HCT116 (cell line): ENCODE results near the gene RPRML. TPM values are rescaled to one million over a fixed set of nuclear protein-coding genes. Genes with fewer than 3 reads are reported as not detected.
"Not testable (repeated sequence)": the region's sequence is repeated elsewhere in the genome, so short reads cannot be mapped to it uniquely, and the experiment has no call there.

ENCODE experiments used
- ATAC-seq: fragments of 200-7000 bp; cut with Tn5 transposase; 2 replicates; pipeline ENCODE4 v1.9.1; 2020; ENCODE audit warnings: mild to moderate bottlenecking, moderate library complexity
- BruUV-seq: library from RNA; stranded (reverse); fragments of 400-500 nt; replicated peaks from 2 replicates; lab custom pipeline; 2021; lab: Mats Ljungman, UMichigan
- CTCF ChIA-PET: fragments of 300-600 bp; sonication (Branson Sonifier 250); formaldehyde crosslinking; loops from one replicate; lab custom pipeline; 2021; ENCODE audit warnings: antibody characterized with exemption; lab: Charles Lee
- POLR2A ChIA-PET: fragments of 300-600, 350-600 bp; sonication (Branson Sonifier 250); formaldehyde crosslinking; loops from one replicate; lab custom pipeline; 2021; ENCODE audit warnings: antibody characterized with exemption; lab: Charles Lee
- RAD21 ChIA-PET, 2 experiments: fragments of 300-600 bp; sonication (Branson Sonifier 250); formaldehyde crosslinking; loops; one replicate each; lab custom pipeline; 2023; ENCODE audit warnings: low total read pairs in 2 of 2; ENCODE audit not compliant: uncharacterized antibody in 2 of 2, unreplicated experiment in 2 of 2, low non-redundant PET in 1 of 2; lab: Charles Lee
- DNase-seq: peaks from one replicate; pipeline ENCODE4 v3.0.0-alpha.2; 2010; ENCODE audit warnings: low read depth, low spot score
- H2AFZ ChIP-seq: fragments of 200-600 bp; shearing (Covaris generic), sonication (generic); 2 replicates; pipeline ENCODE4 v1.6.1; 2017; ENCODE audit warnings: low read depth, mixed run types, mixed read lengths, antibody characterized with exemption, low read length; ENCODE audit not compliant: poor library complexity, severe bottlenecking
- H3K27ac ChIP-seq: 2 replicates; pipeline ENCODE4 v1.5.1; 2012; ENCODE audit warnings: low read depth, low read length
- H3K27me3 ChIP-seq: fragments of 200-600 bp; sonication (generic); 2 replicates; pipeline ENCODE4 v1.6.1; 2016; ENCODE audit warnings: mixed run types, low read length, mixed read lengths; ENCODE audit not compliant: insufficient read depth
- H3K36me3 ChIP-seq, 2 experiments: fragments of 200-500 bp in 1 of 2; fragments of 200-600 bp in 1 of 2; sonication (Bioruptor generic) in 1 of 2; sonication (generic) in 1 of 2; 2 replicates each; pipeline versions ENCODE4 v1.5.1 to v1.6.1; 2014 to 2016; ENCODE audit warnings: low read length in 2 of 2, inconsistent platforms in 1 of 2, mixed read lengths in 1 of 2, mixed run types in 1 of 2; ENCODE audit not compliant: insufficient read depth in 2 of 2, control insufficient read depth in 1 of 2
- H3K4me1 ChIP-seq, 2 experiments: fragments of 200-600 bp in 1 of 2; sonication (generic) in 1 of 2; 2 replicates each; pipeline versions ENCODE4 v1.5.1 to v1.6.1; 2012 to 2017; ENCODE audit warnings: low read length in 2 of 2, inconsistent platforms in 1 of 2, mild to moderate bottlenecking in 1 of 2, mixed read lengths in 1 of 2, mixed run types in 1 of 2, moderate library complexity in 1 of 2; ENCODE audit not compliant: insufficient read depth in 2 of 2, control insufficient read depth in 1 of 2
- H3K4me2 ChIP-seq: fragments of 200-600 bp; sonication (generic); 2 replicates; pipeline ENCODE4 v1.6.1; 2017; ENCODE audit warnings: mixed run types, low read length, mixed read lengths
- H3K4me3 ChIP-seq, 2 experiments: fragments of 200-600 bp in 1 of 2; sonication (generic) in 1 of 2; replicated peaks in 1 of 2; 2 replicates each; pipeline ENCODE4 v1.5.1; 2011 to 2016; ENCODE audit warnings: low read length in 2 of 2, control low read depth in 1 of 2, low read depth in 1 of 2, mild to moderate bottlenecking in 1 of 2, mixed read lengths in 1 of 2, mixed run types in 1 of 2
- H3K79me2 ChIP-seq: fragments of 200-600 bp; sonication (generic); 2 replicates; pipeline ENCODE4 v1.6.1; 2017; ENCODE audit warnings: mild to moderate bottlenecking, mixed run types, low read length, moderate library complexity, mixed read lengths; ENCODE audit not compliant: insufficient read depth
- H3K9ac ChIP-seq: fragments of 200-600 bp; sonication (generic); 2 replicates; pipeline ENCODE4 v1.6.1; 2016; ENCODE audit warnings: low read length, mixed read lengths
- H3K9me2 ChIP-seq: fragments of 200-600 bp; sonication (generic), shearing (Covaris generic); 2 replicates; pipeline ENCODE4 v1.6.1; 2017; ENCODE audit warnings: mixed run types, mild to moderate bottlenecking, moderate library complexity; ENCODE audit not compliant: insufficient read depth
- H3K9me3 ChIP-seq, 2 experiments: fragments of 200-500 bp in 1 of 2; fragments of 200-600 bp in 1 of 2; sonication (Bioruptor generic) in 1 of 2; sonication (generic) in 1 of 2; 2 replicates each; pipeline ENCODE4 v1.6.1; 2014 to 2017; ENCODE audit warnings: low read length in 2 of 2, mixed read lengths in 2 of 2, inconsistent platforms in 1 of 2, low read depth in 1 of 2, mild to moderate bottlenecking in 1 of 2, mixed run types in 1 of 2, moderate library complexity in 1 of 2; ENCODE audit not compliant: control insufficient read depth in 1 of 2, insufficient read depth in 1 of 2
- H4K20me1 ChIP-seq: fragments of 200-600 bp; sonication (generic), shearing (Covaris generic); 2 replicates; pipeline ENCODE4 v1.6.1; 2017; ENCODE audit warnings: mixed run types, mild to moderate bottlenecking, moderate library complexity; ENCODE audit not compliant: insufficient read depth
- EGR1 ChIP-seq: IDR thresholded peaks from 2 replicates; pipeline ENCODE4 v1.6.1; 2012; ENCODE audit warnings: low read depth
- EZH2phosphoT487 ChIP-seq: fragments of 200-600 bp; IDR thresholded peaks from 2 replicates; pipeline ENCODE4 v1.6.1; 2018; ENCODE audit warnings: antibody characterized with exemption, borderline replicate concordance
- JUND ChIP-seq: IDR thresholded peaks from 2 replicates; pipeline ENCODE4 v1.6.1; 2012
- TCF7L2 ChIP-seq: IDR thresholded peaks from 2 replicates; pipeline ENCODE4 v1.7.0; 2011; ENCODE audit warnings: borderline replicate concordance, inconsistent platforms; ENCODE audit not compliant: insufficient read depth, insufficient read length; ENCODE audit errors: extremely low read depth
- YY1 ChIP-seq: IDR thresholded peaks from 2 replicates; pipeline ENCODE4 v1.6.1; 2011; ENCODE audit warnings: low read length, low read depth, moderate library complexity, mild to moderate bottlenecking; ENCODE audit not compliant: insufficient replicate concordance; ENCODE audit errors: extremely low read depth
- intact Hi-C: fragments of 100-400 bp; cut with micrococcal nuclease; formaldehyde crosslinking; loops from 2 replicates; pipeline ENCODE4 v1.10.0; 2022
- total RNA-seq: library from RNA; stranded (reverse); gene quantifications from one replicate; pipeline ENCODE4 v1.2.1, GENCODE V29; 2021; ENCODE audit not compliant: unreplicated experiment
- TF ChIP-seq, protein P1 (sequence below): IDR thresholded peaks from 2 replicates; pipeline ENCODE4 v1.6.1; 2011; ENCODE audit warnings: mild to moderate bottlenecking, low read length, moderate library complexity; ENCODE audit not compliant: insufficient replicate concordance; ENCODE audit errors: extremely low read depth

RPRML gene
- total RNA-seq, 1 experiment from 2014 or later: not detected

GRCh38 chr17:46958041-46958591, 20.9 kb downstream of the RPRML start (continued):
- TF ChIP-seq, protein P1, sequence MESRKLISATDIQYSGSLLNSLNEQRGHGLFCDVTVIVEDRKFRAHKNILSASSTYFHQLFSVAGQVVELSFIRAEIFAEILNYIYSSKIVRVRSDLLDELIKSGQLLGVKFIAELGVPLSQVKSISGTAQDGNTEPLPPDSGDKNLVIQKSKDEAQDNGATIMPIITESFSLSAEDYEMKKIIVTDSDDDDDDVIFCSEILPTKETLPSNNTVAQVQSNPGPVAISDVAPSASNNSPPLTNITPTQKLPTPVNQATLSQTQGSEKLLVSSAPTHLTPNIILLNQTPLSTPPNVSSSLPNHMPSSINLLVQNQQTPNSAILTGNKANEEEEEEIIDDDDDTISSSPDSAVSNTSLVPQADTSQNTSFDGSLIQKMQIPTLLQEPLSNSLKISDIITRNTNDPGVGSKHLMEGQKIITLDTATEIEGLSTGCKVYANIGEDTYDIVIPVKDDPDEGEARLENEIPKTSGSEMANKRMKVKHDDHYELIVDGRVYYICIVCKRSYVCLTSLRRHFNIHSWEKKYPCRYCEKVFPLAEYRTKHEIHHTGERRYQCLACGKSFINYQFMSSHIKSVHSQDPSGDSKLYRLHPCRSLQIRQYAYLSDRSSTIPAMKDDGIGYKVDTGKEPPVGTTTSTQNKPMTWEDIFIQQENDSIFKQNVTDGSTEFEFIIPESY: no peak
- TF ChIP-seq TCF7L2 (no peak), EZH2phosphoT487 (no peak), JUND (no peak), YY1 (no peak), EGR1 (no peak)
- TF ChIP-seq, all 23 proteins: peak for 0

- H3K27me3 ChIP-seq, BruUV-seq, H3K9me2 ChIP-seq, H2AFZ ChIP-seq, DNase-seq, CTCF ChIA-PET, H3K4me2 ChIP-seq, ATAC-seq, intact Hi-C loops, H3K79me2 ChIP-seq, H3K4me3 ChIP-seq, H3K4me1 ChIP-seq, H3K36me3 ChIP-seq, H4K20me1 ChIP-seq, H3K9ac ChIP-seq, RAD21 ChIA-PET, POLR2A ChIA-PET, H3K27ac ChIP-seq, H3K9me3 ChIP-seq: not testable (repeated sequence)
Observed at GRCh38 chr17:46953191-46953590, 25.9 kb downstream of the RPRML start.
